GM12878 (cell line): Measurements from ENCODE around the gene CTSD.

Experiments used
- CTCF ChIP-seq, 3 experiments: IDR thresholded peaks in 2 of 3; conservative IDR thresholded peaks in 1 of 3; 2 replicates each; pipeline ENCODE4 v1.5.1; 2011; ENCODE audit warnings: low read depth in 3 of 3, low read length in 3 of 3, mild to moderate bottlenecking in 3 of 3, control low read depth in 2 of 3, moderate library complexity in 2 of 3, inconsistent platforms in 1 of 3, mixed read lengths in 1 of 3; ENCODE audit not compliant: control insufficient read depth in 2 of 3, insufficient read depth in 1 of 3; ENCODE audit errors: extremely low read depth in 1 of 3
- EZH2 ChIP-seq: IDR thresholded peaks from 2 replicates; pipeline ENCODE4 v1.6.1; 2012; ENCODE audit warnings: low read depth, mild to moderate bottlenecking, control low read depth, inconsistent platforms, low read length, borderline replicate concordance; ENCODE audit not compliant: control insufficient read depth
- FOS ChIP-seq: IDR thresholded peaks from 3 replicates; pipeline ENCODE4 v1.6.1; 2011; ENCODE audit warnings: borderline replicate concordance; ENCODE audit not compliant: insufficient read length; ENCODE audit errors: extremely low read depth
- MAX ChIP-seq: IDR thresholded peaks from 2 replicates; pipeline ENCODE4 v1.6.1; 2012; ENCODE audit warnings: low read depth, low read length, improper control_type of control experiment
- MYB ChIP-seq: fragments of 150-350 bp; IDR thresholded peaks from 2 replicates; pipeline ENCODE4 v1.6.1; 2014; ENCODE audit warnings: mild to moderate bottlenecking, low read depth, low read length, borderline replicate concordance
- SRF ChIP-seq, 2 experiments: IDR thresholded peaks; 2 replicates each; pipeline ENCODE4 v1.6.1; 2011; ENCODE audit warnings: low read depth in 2 of 2, low read length in 2 of 2, mild to moderate bottlenecking in 1 of 2, moderate library complexity in 1 of 2
- YY1 ChIP-seq: IDR thresholded peaks from 2 replicates; pipeline ENCODE4 v1.6.1; 2011; ENCODE audit warnings: low read depth, mild to moderate bottlenecking, low read length
- ZNF274 ChIP-seq: IDR thresholded peaks from one replicate; pipeline ENCODE4 v1.8.0; 2011; ENCODE audit not compliant: insufficient read length, insufficient read depth
- ZNF622 ChIP-seq: fragments of 450-650 bp; IDR thresholded peaks from 2 replicates; pipeline ENCODE4 v1.6.1; 2017; ENCODE audit warnings: mild to moderate bottlenecking, inconsistent platforms

GRCh38 chr11:1780700-1781592 lies 17.2 kb upstream of the CTSD start:
- TF ChIP-seq MYB (no peak), ZNF274 (no peak), FOS (no peak), CTCF (IDR thresholded peaks at IDR 0.05 in 2 of 3, conservative IDR thresholded peaks at IDR 0.05 in 1 of 3; ENCODE audit: control insufficient read depth in 2 of 3, extremely low read depth in 1 of 3, insufficient read depth in 1 of 3, low read depth in 3 of 3, low read length in 3 of 3) (no peak), MAX (no peak), EZH2 (no peak), ZNF622 (no peak), YY1 (no peak), SRF (IDR thresholded peaks at IDR 0.05; ENCODE audit: low read depth in 2 of 2, low read length in 2 of 2) (no peak)
